Caco-2 (cell line): ENCODE data around the gene KCNIP4. TPM values are rescaled to one million over a fixed set of nuclear protein-coding genes. Genes with fewer than 3 reads are reported as not detected.

Experiments used
- BruUV-seq: library from RNA; stranded (reverse); fragments of 400-500 nt; replicated peaks from 2 replicates; lab custom pipeline; 2021; lab: Mats Ljungman, UMichigan
- CTCF ChIA-PET: fragments of 300-600 bp; sonication (Branson Sonifier 250); formaldehyde crosslinking; loops from one replicate; lab custom pipeline; 2022; ENCODE audit warnings: antibody characterized with exemption; lab: Charles Lee
- POLR2A ChIA-PET: fragments of 300-600 bp; sonication (Branson Sonifier 250); formaldehyde crosslinking; loops from one replicate; lab custom pipeline; 2022; ENCODE audit warnings: antibody characterized with exemption; lab: Charles Lee
- DNase-seq, 2 experiments: peaks; one replicate each; pipeline versions ENCODE4 v3.0.0 to v3.0.0-alpha.2; 2020 to 2022
- H3K27me3 ChIP-seq: replicated peaks from 2 replicates; pipeline ENCODE4 v1.6.0; 2011; ENCODE audit warnings: low read length; ENCODE audit not compliant: control insufficient read depth, insufficient read depth
- H3K36me3 ChIP-seq: 2 replicates; pipeline ENCODE4 v1.5.1; 2011; ENCODE audit warnings: low read length; ENCODE audit not compliant: control insufficient read depth, insufficient read depth
- H3K4me1 ChIP-seq: fragments of 250-450 bp; sonication (Bioruptor Pico); 2 replicates; pipeline ENCODE4 v1.5.1; 2020; ENCODE audit warnings: mild to moderate bottlenecking
- H3K4me3 ChIP-seq: 2 replicates; pipeline ENCODE4 v1.5.1; 2011; ENCODE audit warnings: low read depth, mild to moderate bottlenecking, control low read depth, low read length
- H3K9me3 ChIP-seq: fragments of 250-450 bp; sonication (Bioruptor Pico); 2 replicates; pipeline ENCODE4 v1.5.1; 2020; ENCODE audit warnings: mild to moderate bottlenecking, moderate library complexity
- H3K27ac Mint-ChIP-seq: one replicate; pipeline ENCODE4 v1.8.0; 2022; ENCODE audit warnings: mixed read lengths; ENCODE audit not compliant: unreplicated experiment
- H3K27me3 Mint-ChIP-seq: one replicate; pipeline ENCODE4 v1.8.0; 2022; ENCODE audit warnings: mixed read lengths; ENCODE audit not compliant: insufficient read depth, unreplicated experiment
- H3K36me3 Mint-ChIP-seq: one replicate; pipeline ENCODE4 v1.8.0; 2022; ENCODE audit warnings: mild to moderate bottlenecking, mixed read lengths; ENCODE audit not compliant: insufficient read depth, unreplicated experiment
- H3K4me1 Mint-ChIP-seq: one replicate; pipeline ENCODE4 v1.8.0; 2022; ENCODE audit warnings: low read depth, mixed read lengths; ENCODE audit not compliant: unreplicated experiment
- H3K4me3 Mint-ChIP-seq: one replicate; pipeline ENCODE4 v1.8.0; 2022; ENCODE audit warnings: mild to moderate bottlenecking, moderate library complexity, mixed read lengths; ENCODE audit not compliant: unreplicated experiment
- H3K9me3 Mint-ChIP-seq: one replicate; pipeline ENCODE4 v1.8.0; 2022; ENCODE audit warnings: mixed read lengths; ENCODE audit not compliant: unreplicated experiment
- CTCF ChIP-seq, 2 experiments: fragments of 200-600 bp in 1 of 2; IDR thresholded peaks; 1 replicate in 1 of 2; 2 replicates in 1 of 2; pipeline versions ENCODE4 v1.5.1 to v1.8.0; 2011 to 2022; ENCODE audit warnings: antibody characterized with exemption in 1 of 2, control low read depth in 1 of 2, inconsistent platforms in 1 of 2, low read depth in 1 of 2, low read length in 1 of 2, mild to moderate bottlenecking in 1 of 2, moderate library complexity in 1 of 2; ENCODE audit not compliant: insufficient read depth in 1 of 2, severe bottlenecking in 1 of 2, unreplicated experiment in 1 of 2
- intact Hi-C: fragments of 100-400 bp; cut with micrococcal nuclease; formaldehyde crosslinking; loops from one replicate; pipeline ENCODE4 v1.10.0; 2022; ENCODE audit not compliant: unreplicated experiment
- total RNA-seq: library from RNA; stranded (reverse); gene quantifications from 2 replicates; pipeline ENCODE4 v1.2.3, GENCODE V29; 2022

KCNIP4 gene
- total RNA-seq, 1 experiment from 2014 or later: not detected

- no peaks in the 10 kb centered on the region for H3K27me3 Mint-ChIP-seq
- TF ChIP-seq CTCF (IDR thresholded peaks at IDR 0.05; ENCODE audit: insufficient read depth in 1 of 2, low read depth in 1 of 2, low read length in 1 of 2, severe bottlenecking in 1 of 2, unreplicated experiment in 1 of 2): no peak
- Histone ChIP-seq H3K4me3 (no peak overlapping the region), H3K4me1 (no peaks in the 10 kb centered on the region), H3K27me3 (no peaks in the 10 kb centered on the region), H3K36me3 (no peaks in the 10 kb centered on the region), H3K9me3 (no peaks in the 10 kb centered on the region)
- no peak overlapping the region for H3K27ac Mint-ChIP-seq
- H3K4me1 Mint-ChIP-seq: no peaks in the 10 kb centered on the region
- H3K9me3 Mint-ChIP-seq: no peaks in the 10 kb centered on the region
- BruUV-seq: no TSS peak
- no peak for DNase-seq
- intact Hi-C loops: no loop called here
- no peak overlapping the region for H3K4me3 Mint-ChIP-seq
- CTCF ChIA-PET: no interaction called here
- POLR2A ChIA-PET: no interaction called here
- H3K36me3 Mint-ChIP-seq: no peaks in the 10 kb centered on the region
These were observed 1022.0 kb downstream of the KCNIP4 start for GRCh38 chr4:20926529-20926928.

GRCh38 chr4:20925176-20925575, 1023.4 kb downstream of the KCNIP4 start:
- Mint-ChIP-seq H3K36me3 (no peaks in the 10 kb centered on the region), H3K27ac (no peak overlapping the region), H3K4me3 (no peak overlapping the region), H3K4me1 (no peaks in the 10 kb centered on the region), H3K27me3 (peaks cover 2% of the 10 kb centered on the region), H3K9me3 (no peaks in the 10 kb centered on the region)
- H3K4me1 ChIP-seq: no peaks in the 10 kb centered on the region
- H3K4me3 ChIP-seq: no peak overlapping the region
- no peaks in the 10 kb centered on the region for H3K36me3 ChIP-seq
- ChIA-PET CTCF (no interaction called here), POLR2A (no interaction called here)
- no peak for TF ChIP-seq CTCF (IDR thresholded peaks at IDR 0.05; ENCODE audit: insufficient read depth in 1 of 2, low read depth in 1 of 2, low read length in 1 of 2, severe bottlenecking in 1 of 2, unreplicated experiment in 1 of 2)
- no peak for DNase-seq
- H3K9me3 ChIP-seq: no peaks in the 10 kb centered on the region
- intact Hi-C loops: no loop called here
- no peaks in the 10 kb centered on the region for H3K27me3 ChIP-seq
- BruUV-seq: no TSS peak

GRCh38 chr4:20922962-20923361, 1025.6 kb downstream of the KCNIP4 start:
- no peak for DNase-seq
- Mint-ChIP-seq H3K27ac (no peak overlapping the region), H3K4me1 (no peaks in the 10 kb centered on the region), H3K9me3 (no peaks in the 10 kb centered on the region), H3K4me3 (no peak overlapping the region), H3K27me3 (peaks cover 2% of the 10 kb centered on the region), H3K36me3 (no peaks in the 10 kb centered on the region)
- ChIA-PET CTCF (no interaction called here), POLR2A (no interaction called here)
- TF ChIP-seq CTCF (IDR thresholded peaks at IDR 0.05; ENCODE audit: insufficient read depth in 1 of 2, low read depth in 1 of 2, low read length in 1 of 2, severe bottlenecking in 1 of 2, unreplicated experiment in 1 of 2): no peak
- no peak overlapping the region for H3K4me3 ChIP-seq
- H3K4me1 ChIP-seq: no peaks in the 10 kb centered on the region
- BruUV-seq: no TSS peak
- H3K9me3 ChIP-seq: no peaks in the 10 kb centered on the region
- H3K27me3 ChIP-seq: no peaks in the 10 kb centered on the region
- H3K36me3 ChIP-seq: no peaks in the 10 kb centered on the region
- intact Hi-C loops: no loop called here
